Measurements from ENCODE around the gene KIR3DL3.
"Not testable (repeated sequence)": the region's sequence is repeated elsewhere in the genome, so short reads cannot be mapped to it uniquely, and the experiment has no call there.

DNA sequence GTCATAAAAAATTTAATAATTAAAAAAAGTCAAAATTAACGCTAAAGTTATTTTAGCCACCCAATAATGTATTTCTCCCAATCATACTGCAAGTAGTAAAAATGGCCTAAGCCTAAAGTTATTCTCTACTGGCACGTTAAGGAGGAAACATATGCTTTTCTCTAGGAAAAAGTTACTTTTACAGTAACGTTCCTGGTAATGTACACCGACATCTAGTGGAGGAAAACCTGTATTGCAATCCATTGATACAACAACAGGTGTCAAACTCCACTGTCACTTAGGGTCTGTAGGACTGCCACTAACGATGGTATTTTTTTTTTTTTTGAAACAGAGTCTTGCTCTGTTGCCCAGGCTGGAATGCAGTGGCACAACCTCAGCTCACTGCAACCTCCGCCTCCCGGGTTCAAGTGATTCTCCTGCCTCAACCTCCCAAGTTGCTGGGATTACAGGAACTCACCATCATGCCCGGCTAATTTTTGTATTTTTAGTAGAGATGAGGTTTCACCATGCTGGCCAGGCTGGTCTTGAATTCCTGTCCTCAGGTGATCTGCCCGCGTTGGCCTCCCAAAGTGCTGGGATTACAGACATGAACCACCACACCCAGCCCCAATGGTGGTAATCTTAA, 47.9 kb upstream of the KIR3DL3 start:
- peak; percentile 65 to 91 (median 84) for TF ChIP-seq CTCF (IDR thresholded peaks at IDR 0.05)
- not testable (repeated sequence) for TF ChIP-seq POLR2AphosphoS5 (IDR thresholded peaks at IDR 0.05); POLR2A (IDR thresholded peaks at IDR 0.05); EP300 (IDR thresholded peaks at IDR 0.05; ENCODE audit: low read depth)

Measured in transverse colon (tissue), 4 donors.